ENCODE measurements around the gene ACACA.

DNA sequence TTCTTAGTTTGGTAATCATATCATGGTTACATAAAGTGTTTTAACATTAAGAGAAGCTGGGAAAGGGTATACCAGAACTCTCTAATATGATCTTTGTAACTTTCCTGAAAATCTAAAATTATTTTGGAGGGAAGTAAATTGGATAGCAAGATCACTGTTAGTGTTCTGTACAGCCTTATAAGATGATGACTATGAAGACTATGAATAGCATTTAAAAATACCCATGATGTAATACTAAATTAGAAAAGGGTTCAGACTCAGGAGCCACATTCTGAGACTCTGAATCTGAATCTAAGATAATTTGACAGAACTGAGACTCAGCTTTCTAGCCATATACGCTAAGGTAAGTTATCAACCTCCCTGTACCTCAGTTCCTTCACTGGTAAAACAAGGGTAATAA, 238.9 kb downstream of the ACACA start:
- TF ChIP-seq ZNF621 (tag by site-specific recombination; IDR thresholded peaks at IDR 0.05) (no peak), ZNF843 (tag by site-specific recombination; IDR thresholded peaks at IDR 0.05) (no peak), ZNF239 (tag by site-specific recombination; IDR thresholded peaks at IDR 0.05) (no peak)
- TF ChIP-seq, protein P1, sequence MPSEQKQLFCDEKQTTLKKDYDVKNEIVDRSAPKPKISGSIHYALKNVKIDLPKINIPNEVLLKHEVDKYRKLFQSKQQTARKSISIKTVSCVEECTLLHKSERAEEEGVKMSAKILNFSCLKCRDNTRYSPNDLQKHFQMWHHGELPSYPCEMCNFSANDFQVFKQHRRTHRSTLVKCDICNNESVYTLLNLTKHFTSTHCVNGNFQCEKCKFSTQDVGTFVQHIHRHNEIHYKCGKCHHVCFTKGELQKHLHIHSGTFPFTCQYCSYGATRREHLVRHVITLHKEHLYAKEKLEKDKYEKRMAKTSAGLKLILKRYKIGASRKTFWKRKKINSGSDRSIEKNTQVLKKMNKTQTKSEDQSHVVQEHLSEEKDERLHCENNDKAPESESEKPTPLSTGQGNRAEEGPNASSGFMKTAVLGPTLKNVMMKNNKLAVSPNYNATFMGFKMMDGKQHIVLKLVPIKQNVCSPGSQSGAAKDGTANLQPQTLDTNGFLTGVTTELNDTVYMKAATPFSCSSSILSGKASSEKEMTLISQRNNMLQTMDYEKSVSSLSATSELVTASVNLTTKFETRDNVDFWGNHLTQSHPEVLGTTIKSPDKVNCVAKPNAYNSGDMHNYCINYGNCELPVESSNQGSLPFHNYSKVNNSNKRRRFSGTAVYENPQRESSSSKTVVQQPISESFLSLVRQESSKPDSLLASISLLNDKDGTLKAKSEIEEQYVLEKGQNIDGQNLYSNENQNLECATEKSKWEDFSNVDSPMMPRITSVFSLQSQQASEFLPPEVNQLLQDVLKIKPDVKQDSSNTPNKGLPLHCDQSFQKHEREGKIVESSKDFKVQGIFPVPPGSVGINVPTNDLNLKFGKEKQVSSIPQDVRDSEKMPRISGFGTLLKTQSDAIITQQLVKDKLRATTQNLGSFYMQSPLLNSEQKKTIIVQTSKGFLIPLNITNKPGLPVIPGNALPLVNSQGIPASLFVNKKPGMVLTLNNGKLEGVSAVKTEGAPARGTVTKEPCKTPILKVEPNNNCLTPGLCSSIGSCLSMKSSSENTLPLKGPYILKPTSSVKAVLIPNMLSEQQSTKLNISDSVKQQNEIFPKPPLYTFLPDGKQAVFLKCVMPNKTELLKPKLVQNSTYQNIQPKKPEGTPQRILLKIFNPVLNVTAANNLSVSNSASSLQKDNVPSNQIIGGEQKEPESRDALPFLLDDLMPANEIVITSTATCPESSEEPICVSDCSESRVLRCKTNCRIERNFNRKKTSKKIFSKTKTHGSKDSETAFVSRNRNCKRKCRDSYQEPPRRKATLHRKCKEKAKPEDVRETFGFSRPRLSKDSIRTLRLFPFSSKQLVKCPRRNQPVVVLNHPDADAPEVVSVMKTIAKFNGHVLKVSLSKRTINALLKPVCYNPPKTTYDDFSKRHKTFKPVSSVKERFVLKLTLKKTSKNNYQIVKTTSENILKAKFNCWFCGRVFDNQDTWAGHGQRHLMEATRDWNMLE (tag by site-specific recombination; conservative IDR thresholded peaks at IDR 0.05; ENCODE audit: low read depth) = no peak
- TF ChIP-seq, protein P2, sequence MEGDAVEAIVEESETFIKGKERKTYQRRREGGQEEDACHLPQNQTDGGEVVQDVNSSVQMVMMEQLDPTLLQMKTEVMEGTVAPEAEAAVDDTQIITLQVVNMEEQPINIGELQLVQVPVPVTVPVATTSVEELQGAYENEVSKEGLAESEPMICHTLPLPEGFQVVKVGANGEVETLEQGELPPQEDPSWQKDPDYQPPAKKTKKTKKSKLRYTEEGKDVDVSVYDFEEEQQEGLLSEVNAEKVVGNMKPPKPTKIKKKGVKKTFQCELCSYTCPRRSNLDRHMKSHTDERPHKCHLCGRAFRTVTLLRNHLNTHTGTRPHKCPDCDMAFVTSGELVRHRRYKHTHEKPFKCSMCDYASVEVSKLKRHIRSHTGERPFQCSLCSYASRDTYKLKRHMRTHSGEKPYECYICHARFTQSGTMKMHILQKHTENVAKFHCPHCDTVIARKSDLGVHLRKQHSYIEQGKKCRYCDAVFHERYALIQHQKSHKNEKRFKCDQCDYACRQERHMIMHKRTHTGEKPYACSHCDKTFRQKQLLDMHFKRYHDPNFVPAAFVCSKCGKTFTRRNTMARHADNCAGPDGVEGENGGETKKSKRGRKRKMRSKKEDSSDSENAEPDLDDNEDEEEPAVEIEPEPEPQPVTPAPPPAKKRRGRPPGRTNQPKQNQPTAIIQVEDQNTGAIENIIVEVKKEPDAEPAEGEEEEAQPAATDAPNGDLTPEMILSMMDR (tag by site-specific recombination; IDR thresholded peaks at IDR 0.05) = no peak

All from HEK293 (cell line).